ENCODE data around the gene ZNF747.

DNA sequence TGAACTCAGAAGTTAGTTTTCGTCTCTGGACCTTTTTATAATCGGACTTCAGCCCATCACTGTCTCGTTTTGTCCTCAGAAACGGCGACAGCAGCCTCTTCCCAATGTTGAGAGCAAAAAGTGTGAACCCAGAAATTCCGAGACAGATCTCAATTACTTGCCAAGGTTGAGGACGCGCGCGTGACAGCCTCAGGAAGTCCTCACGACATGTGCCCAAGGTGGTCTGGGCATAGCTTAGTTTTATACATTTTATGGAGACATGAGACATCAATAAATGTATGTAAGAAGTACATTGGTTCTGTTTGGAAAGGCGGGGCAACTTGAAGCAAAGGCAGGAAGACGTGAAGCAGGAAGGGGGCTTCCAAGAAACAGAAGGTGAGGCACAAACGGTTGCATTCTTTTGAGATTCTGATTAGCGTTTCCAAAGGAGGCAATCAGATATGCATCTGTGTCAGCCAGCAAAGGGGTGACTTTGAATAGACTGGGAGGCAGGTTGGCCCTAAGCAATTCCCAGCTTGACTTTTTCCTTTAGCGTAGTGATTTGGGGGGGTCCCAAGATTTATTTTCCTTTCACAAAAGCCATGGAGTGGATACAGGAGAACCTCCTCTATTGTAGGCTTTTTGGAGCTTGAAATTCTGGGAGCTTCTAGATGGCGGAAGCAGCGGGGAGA is 583 bp upstream of the ZNF747 start:
- no peak for TF ChIP-seq ARNTL (CRISPR knock-in tag; IDR thresholded peaks at IDR 0.05; ENCODE audit: borderline replicate concordance, low read depth)
- TF ChIP-seq OSR1 (CRISPR knock-in tag; IDR thresholded peaks at IDR 0.05), result no peak
- TF ChIP-seq, protein P1, sequence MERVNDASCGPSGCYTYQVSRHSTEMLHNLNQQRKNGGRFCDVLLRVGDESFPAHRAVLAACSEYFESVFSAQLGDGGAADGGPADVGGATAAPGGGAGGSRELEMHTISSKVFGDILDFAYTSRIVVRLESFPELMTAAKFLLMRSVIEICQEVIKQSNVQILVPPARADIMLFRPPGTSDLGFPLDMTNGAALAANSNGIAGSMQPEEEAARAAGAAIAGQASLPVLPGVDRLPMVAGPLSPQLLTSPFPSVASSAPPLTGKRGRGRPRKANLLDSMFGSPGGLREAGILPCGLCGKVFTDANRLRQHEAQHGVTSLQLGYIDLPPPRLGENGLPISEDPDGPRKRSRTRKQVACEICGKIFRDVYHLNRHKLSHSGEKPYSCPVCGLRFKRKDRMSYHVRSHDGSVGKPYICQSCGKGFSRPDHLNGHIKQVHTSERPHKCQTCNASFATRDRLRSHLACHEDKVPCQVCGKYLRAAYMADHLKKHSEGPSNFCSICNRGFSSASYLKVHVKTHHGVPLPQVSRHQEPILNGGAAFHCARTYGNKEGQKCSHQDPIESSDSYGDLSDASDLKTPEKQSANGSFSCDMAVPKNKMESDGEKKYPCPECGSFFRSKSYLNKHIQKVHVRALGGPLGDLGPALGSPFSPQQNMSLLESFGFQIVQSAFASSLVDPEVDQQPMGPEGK (CRISPR knock-in tag; IDR thresholded peaks at IDR 0.05; ENCODE audit: borderline replicate concordance), result no peak
- no peak for TF ChIP-seq ZNF70 (CRISPR knock-in tag; IDR thresholded peaks at IDR 0.05)
- no peak for TF ChIP-seq ZFP3 (CRISPR knock-in tag; IDR thresholded peaks at IDR 0.05)
- no peak for TF ChIP-seq ISL1 (CRISPR knock-in tag; IDR thresholded peaks at IDR 0.05)
- TF ChIP-seq ZFP30 (CRISPR knock-in tag; IDR thresholded peaks at IDR 0.05), result no peak
- TF ChIP-seq, protein P2, sequence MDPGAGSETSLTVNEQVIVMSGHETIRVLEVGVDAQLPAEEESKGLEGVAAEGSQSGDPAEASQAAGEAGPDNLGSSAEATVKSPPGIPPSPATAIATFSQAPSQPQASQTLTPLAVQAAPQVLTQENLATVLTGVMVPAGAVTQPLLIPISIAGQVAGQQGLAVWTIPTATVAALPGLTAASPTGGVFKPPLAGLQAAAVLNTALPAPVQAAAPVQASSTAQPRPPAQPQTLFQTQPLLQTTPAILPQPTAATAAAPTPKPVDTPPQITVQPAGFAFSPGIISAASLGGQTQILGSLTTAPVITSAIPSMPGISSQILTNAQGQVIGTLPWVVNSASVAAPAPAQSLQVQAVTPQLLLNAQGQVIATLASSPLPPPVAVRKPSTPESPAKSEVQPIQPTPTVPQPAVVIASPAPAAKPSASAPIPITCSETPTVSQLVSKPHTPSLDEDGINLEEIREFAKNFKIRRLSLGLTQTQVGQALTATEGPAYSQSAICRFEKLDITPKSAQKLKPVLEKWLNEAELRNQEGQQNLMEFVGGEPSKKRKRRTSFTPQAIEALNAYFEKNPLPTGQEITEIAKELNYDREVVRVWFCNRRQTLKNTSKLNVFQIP (CRISPR knock-in tag; IDR thresholded peaks at IDR 0.05; ENCODE audit: borderline replicate concordance, low read depth), result no peak

Measured in SK-N-SH treated with all-trans-retinoic acid at 6 μM for 48 hours (cell line).